Activated naive CD8-positive, alpha-beta T cell treated with anti-CD3 and anti-CD28 coated beads, Interleukin-2, amount 50 U/mL, for 16 hours (primary cell): Measurements from ENCODE around the gene HAAO.
A peak's percentile ranks its signal among the peaks of the same experiment; 100 is the strongest.
"Not testable (repeated sequence)": the region's sequence is repeated elsewhere in the genome, so short reads cannot be mapped to it uniquely, and the experiment has no call there.

Experiments used
- DNase-seq: peaks from one replicate; pipeline ENCODE4 v3.0.0-alpha.2; 2020; ENCODE audit warnings: low read depth, low spot score

Gene HAAO

GRCh38 chr2:42792583-42793333 lies at the start of gene HAAO:
Gene HAAO, minus strand, starts transcription at chr2:42792583. Its CDS starts 47 bp downstream, at chr2:42792536.
- no peak for DNase-seq

GRCh38 chr2:42841344-42841743 lies 49.0 kb upstream of the HAAO start:
- no peak for DNase-seq

- DNase-seq: no peak
Observed at GRCh38 chr2:42840760-42841159, 48.4 kb upstream of the HAAO start.

GRCh38 chr2:42839809-42840501 lies 47.6 kb upstream of the HAAO start:
- DNase-seq: no peak

- DNase-seq: no peak
Observed at GRCh38 chr2:42838133-42838532, 45.8 kb upstream of the HAAO start.

- DNase-seq: no peak
Observed at GRCh38 chr2:42835577-42836371, 43.4 kb upstream of the HAAO start.

- no peak for DNase-seq
Observed at GRCh38 chr2:42834161-42834560, 41.8 kb upstream of the HAAO start.

- no peak for DNase-seq
Observed at GRCh38 chr2:42832289-42832634, 39.9 kb upstream of the HAAO start.

GRCh38 chr2:42831575-42832288 lies 39.3 kb upstream of the HAAO start:
- not testable (repeated sequence) for DNase-seq

- DNase-seq: no peak
Observed at GRCh38 chr2:42830922-42831574, 38.7 kb upstream of the HAAO start.

- no peak for DNase-seq
Observed at GRCh38 chr2:42829671-42830440, 37.5 kb upstream of the HAAO start.

- peak; percentile 42 for DNase-seq
Observed at GRCh38 chr2:42828487-42829425, 36.4 kb upstream of the HAAO start.

GRCh38 chr2:42827647-42828486 lies 35.5 kb upstream of the HAAO start:
- peak; percentile 54 for DNase-seq

- no peak for DNase-seq
Observed at GRCh38 chr2:42826231-42826630, 33.8 kb upstream of the HAAO start.

GRCh38 chr2:42824454-42824807 lies 32.0 kb upstream of the HAAO start:
- DNase-seq: no peak

- no peak for DNase-seq
Observed at GRCh38 chr2:42823744-42824453, 31.5 kb upstream of the HAAO start.

- DNase-seq: no peak
Observed at GRCh38 chr2:42819160-42819559, 26.8 kb upstream of the HAAO start.

- DNase-seq: no peak
Observed at GRCh38 chr2:42815726-42816125, 23.3 kb upstream of the HAAO start.
